CD8-positive, alpha-beta memory T cell (primary cell): ENCODE results near the gene DNAH3. TPM values are rescaled to one million over a fixed set of nuclear protein-coding genes. Genes with fewer than 3 reads are reported as not detected.
"Not testable (repeated sequence)": the region's sequence is repeated elsewhere in the genome, so short reads cannot be mapped to it uniquely, and the experiment has no call there.

Experiments used
- CTCF ChIA-PET: fragments of 350-600 bp; sonication (Branson Sonifier 250); formaldehyde crosslinking; loops from one replicate; lab custom pipeline; 2021; ENCODE audit warnings: antibody characterized with exemption; lab: Charles Lee
- POLR2A ChIA-PET: fragments of 350-600 bp; sonication (Branson Sonifier 250); formaldehyde crosslinking; loops from one replicate; lab custom pipeline; 2021; ENCODE audit warnings: antibody characterized with exemption; lab: Charles Lee
- DNase-seq, 5 donors: peaks; one replicate each; pipeline versions ENCODE4 v3.0.0 to v3.0.0-alpha.2; 2020 to 2022; ENCODE audit warnings: mixed read lengths in 1 of 5
- H3K27ac ChIP-seq: one replicate; pipeline ENCODE4 v1.7.0; 2013; ENCODE audit warnings: low read depth, mild to moderate bottlenecking, low read length, moderate library complexity
- H3K27me3 ChIP-seq: 2 replicates; pipeline ENCODE4 v1.7.0; 2013; ENCODE audit warnings: low read length, mild to moderate bottlenecking; ENCODE audit not compliant: insufficient read depth, poor library complexity, severe bottlenecking
- H3K36me3 ChIP-seq: 2 replicates; pipeline ENCODE4 v1.7.0; 2013; ENCODE audit warnings: mild to moderate bottlenecking, low read length, moderate library complexity; ENCODE audit not compliant: insufficient read depth
- H3K4me1 ChIP-seq: 2 replicates; pipeline ENCODE4 v1.7.0; 2013; ENCODE audit warnings: mild to moderate bottlenecking, low read length, moderate library complexity; ENCODE audit not compliant: insufficient read depth
- H3K4me3 ChIP-seq: 2 replicates; pipeline ENCODE4 v1.7.0; 2013; ENCODE audit warnings: mild to moderate bottlenecking, low read length
- H3K9me3 ChIP-seq: 2 replicates; pipeline ENCODE4 v1.7.0; 2013; ENCODE audit warnings: mild to moderate bottlenecking, low read length
- H3K27ac Mint-ChIP-seq, 8 donors: one replicate each; pipeline ENCODE4 v1.8.0; 2020 to 2021; ENCODE audit warnings: mixed read lengths in 8 of 8, mild to moderate bottlenecking in 6 of 8, inconsistent platforms in 3 of 8, moderate library complexity in 3 of 8
- H3K27me3 Mint-ChIP-seq, 2 donors: one replicate each; pipeline ENCODE4 v1.8.0; 2020 to 2021; ENCODE audit warnings: mixed read lengths in 2 of 2, mild to moderate bottlenecking in 1 of 2, moderate library complexity in 1 of 2
- H3K36me3 Mint-ChIP-seq, 3 donors: one replicate each; pipeline ENCODE4 v1.8.0; 2020 to 2021; ENCODE audit warnings: mixed read lengths in 3 of 3, inconsistent platforms in 1 of 3, mild to moderate bottlenecking in 1 of 3
- H3K4me1 Mint-ChIP-seq, 3 donors: one replicate each; pipeline ENCODE4 v1.8.0; 2020 to 2021; ENCODE audit warnings: mixed read lengths in 3 of 3, inconsistent platforms in 1 of 3, mild to moderate bottlenecking in 1 of 3
- H3K4me3 Mint-ChIP-seq, 7 donors: one replicate each; pipeline ENCODE4 v1.8.0; 2020 to 2021; ENCODE audit warnings: mixed read lengths in 7 of 7, mild to moderate bottlenecking in 6 of 7, moderate library complexity in 4 of 7, inconsistent platforms in 2 of 7
- H3K9me3 Mint-ChIP-seq, 5 donors: one replicate each; pipeline ENCODE4 v1.8.0; 2020 to 2022; ENCODE audit warnings: mixed read lengths in 5 of 5, mild to moderate bottlenecking in 3 of 5, moderate library complexity in 2 of 5, inconsistent platforms in 1 of 5
- polyA plus RNA-seq: library from polyadenylated mRNA; unstranded; fragments of 300-500 nt; fragmentation: Illumina TruSeq; gene quantifications from one replicate; pipeline ENCODE4 v1.2.3, GENCODE V29; 2021
- total RNA-seq, 2 experiments: library from RNA; stranded (reverse); gene quantifications; one replicate each; pipeline ENCODE4 v1.2.3, GENCODE V29; 2021

Gene DNAH3
- total and polyA plus RNA-seq, 3 experiments from 2014 or later = not detected

DNA sequence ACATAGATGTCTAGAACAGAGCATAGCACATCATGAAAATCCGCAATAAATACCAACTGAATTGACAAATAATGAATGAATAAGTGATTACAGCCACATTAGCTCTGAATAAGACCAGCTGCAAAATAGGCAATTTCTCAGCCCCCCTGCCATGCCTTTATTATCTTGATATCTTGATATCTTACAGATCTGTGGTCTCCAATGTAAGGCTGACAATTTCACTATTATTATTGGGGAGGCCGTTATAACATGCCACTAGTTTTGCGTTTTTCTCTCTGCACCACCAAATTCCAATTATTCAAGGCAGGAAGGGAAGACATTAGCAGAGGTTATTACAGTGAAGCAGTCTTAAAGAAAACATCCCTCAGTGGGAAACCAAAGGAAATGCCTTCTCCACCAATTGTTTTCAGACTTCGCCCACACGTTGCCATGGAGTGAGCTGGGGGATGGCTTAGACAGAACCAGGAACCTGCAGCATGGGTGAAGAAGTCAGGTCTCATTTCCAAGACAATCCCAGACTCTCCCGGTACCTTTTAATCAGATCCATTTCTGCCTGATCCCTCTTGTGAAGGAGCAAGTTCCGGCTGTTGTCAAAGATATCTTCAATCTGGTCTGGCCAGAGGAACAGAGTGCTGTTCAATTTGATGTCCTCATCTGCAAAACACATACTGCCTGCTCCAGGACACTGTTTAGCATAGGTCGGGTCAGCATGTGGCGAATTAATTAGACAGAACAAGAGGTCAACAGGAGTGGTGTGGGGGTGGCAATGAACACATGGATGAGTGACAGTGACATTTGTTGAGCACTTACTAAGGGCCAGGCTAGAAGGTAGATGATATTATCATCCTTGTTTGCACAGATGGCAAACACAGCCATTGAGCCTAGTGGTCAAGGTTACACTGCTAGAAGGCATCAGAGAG, 46.4 kb downstream of the DNAH3 start:
- no peak overlapping the region for H3K4me3 ChIP-seq
- no peak overlapping the region for H3K27ac ChIP-seq
- Mint-ChIP-seq H3K27me3 (peaks cover 0 to 36% of the 10 kb centered on the region in 2 donors), H3K27ac (no peak overlapping the region), H3K9me3 (no peaks in the 10 kb centered on the region), H3K4me3 (no peak overlapping the region), H3K4me1 (no peaks in the 10 kb centered on the region), H3K36me3 (no peaks in the 10 kb centered on the region)
- ChIA-PET CTCF (no interaction called here), POLR2A (no interaction called here)
- no peaks in the 10 kb centered on the region for H3K36me3 ChIP-seq
- H3K27me3 ChIP-seq = no peaks in the 10 kb centered on the region
- H3K4me1 ChIP-seq = no peaks in the 10 kb centered on the region
- no peaks in the 10 kb centered on the region for H3K9me3 ChIP-seq
- DNase-seq = no peak

DNA sequence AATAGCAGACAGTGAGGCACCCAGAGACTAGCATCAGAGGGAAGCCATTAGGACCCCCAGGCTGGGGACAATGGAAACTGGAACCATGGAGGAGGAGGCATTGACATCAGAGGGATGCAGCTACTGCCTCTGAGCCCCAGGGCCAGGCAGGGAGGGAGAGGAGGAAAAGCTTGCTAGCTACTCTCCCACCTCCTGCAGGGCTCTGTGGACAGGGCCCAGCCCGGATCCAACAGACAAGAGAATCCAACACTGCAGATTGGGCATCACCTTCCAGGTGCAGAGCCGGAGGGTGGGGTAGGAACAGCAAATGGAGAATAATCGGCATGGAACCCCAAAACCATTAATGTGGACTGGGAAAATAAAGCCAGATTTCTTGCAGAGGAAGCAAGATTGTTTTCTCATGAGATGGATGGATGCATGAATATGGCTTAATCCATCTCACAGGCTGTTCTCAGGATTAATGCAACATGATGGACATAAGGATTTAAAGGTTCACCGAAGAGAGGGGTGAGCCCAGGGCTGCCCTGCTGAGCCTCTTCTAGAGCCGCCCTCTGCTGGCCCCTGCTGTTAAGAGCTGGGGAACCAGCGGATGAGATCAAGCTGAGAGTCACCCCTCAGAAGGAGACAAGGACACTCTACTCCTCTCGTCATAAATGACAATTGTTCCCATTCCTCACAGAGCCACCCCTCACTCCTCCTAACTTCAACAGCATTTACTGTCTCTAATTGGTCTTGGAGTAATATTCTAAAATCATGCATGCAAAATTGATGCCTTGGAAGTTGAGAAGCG, 48.8 kb downstream of the DNAH3 start:
- Mint-ChIP-seq H3K27ac (no peak overlapping the region), H3K36me3 (no peaks in the 10 kb centered on the region), H3K4me1 (no peaks in the 10 kb centered on the region), H3K4me3 (no peak overlapping the region), H3K27me3 (peaks cover 3 to 47% of the 10 kb centered on the region in 2 donors), H3K9me3 (no peaks in the 10 kb centered on the region)
- no peak overlapping the region for H3K27ac ChIP-seq
- H3K27me3 ChIP-seq = no peaks in the 10 kb centered on the region
- DNase-seq = peak in 1 of 5 donors; percentile 1
- ChIA-PET CTCF (interaction anchor here (0.7 to 1.5 kb wide), 2 partner anchors 40 to 251 kb away, joined by 3 to 7 read pairs; no protein-coding TSS in a partner anchor), POLR2A (no interaction called here)
- H3K36me3 ChIP-seq = no peaks in the 10 kb centered on the region
- H3K9me3 ChIP-seq = no peaks in the 10 kb centered on the region
- H3K4me3 ChIP-seq = no peak overlapping the region
- no peaks in the 10 kb centered on the region for H3K4me1 ChIP-seq

DNA sequence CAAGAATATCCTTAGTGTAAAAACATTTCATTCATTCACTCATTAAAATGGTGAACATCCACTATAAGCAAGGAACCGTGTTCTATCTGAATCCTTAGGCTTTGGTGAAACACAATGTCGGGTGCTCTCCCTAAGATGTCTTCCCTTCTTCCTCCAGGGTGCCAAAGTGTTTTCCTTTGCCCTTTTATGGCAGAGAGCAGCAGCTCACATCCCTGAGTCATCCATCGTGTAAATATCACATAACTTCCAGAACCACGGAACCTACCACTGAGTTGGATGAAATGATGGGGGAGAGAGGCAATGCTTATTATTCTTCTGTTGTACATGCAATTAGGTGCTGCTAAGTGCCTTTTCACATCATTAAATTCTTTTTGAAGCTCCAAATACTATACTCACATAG, 50.2 kb downstream of the DNAH3 start:
- no peaks in the 10 kb centered on the region for H3K4me1 ChIP-seq
- DNase-seq = no peak
- H3K9me3 Mint-ChIP-seq = no peaks in the 10 kb centered on the region
- ChIA-PET POLR2A (no interaction called here), CTCF (interaction anchor here (1.3 to 1.5 kb wide), 2 partner anchors 39 to 250 kb away, joined by 3 to 8 read pairs; no protein-coding TSS in a partner anchor)
- H3K27me3 ChIP-seq = no peaks in the 10 kb centered on the region
- H3K4me3 ChIP-seq = no peak overlapping the region
- H3K27me3 Mint-ChIP-seq = peaks cover 4 to 50% of the 10 kb centered on the region in 2 donors
- H3K27ac ChIP-seq = no peak overlapping the region
- H3K4me3 Mint-ChIP-seq = no peak overlapping the region
- no peak overlapping the region for H3K27ac Mint-ChIP-seq
- H3K36me3 Mint-ChIP-seq = no peaks in the 10 kb centered on the region
- no peaks in the 10 kb centered on the region for H3K4me1 Mint-ChIP-seq
- H3K36me3 ChIP-seq = no peaks in the 10 kb centered on the region
- H3K9me3 ChIP-seq = no peaks in the 10 kb centered on the region

DNA sequence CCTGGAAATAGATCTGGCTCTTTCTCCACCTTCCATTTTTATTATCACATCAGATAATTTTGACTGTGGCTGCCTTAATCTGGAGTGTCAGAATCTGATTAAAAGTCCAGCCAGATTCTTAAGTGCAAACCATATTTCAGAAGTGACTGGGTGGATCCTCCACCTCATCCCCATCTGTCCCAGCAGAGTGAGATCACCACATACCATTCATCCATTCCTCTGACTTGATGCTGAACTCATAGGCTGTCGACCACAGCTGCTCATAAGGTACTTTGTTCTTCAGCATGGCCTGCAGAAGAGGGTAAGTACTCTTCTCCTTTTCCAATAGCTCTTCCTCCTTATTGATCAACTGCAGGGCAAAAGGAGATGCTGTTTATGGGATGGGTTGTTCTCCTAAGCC, 53.5 kb downstream of the DNAH3 start:
- Mint-ChIP-seq H3K27me3 (peaks cover 11 to 40% of the 10 kb centered on the region in 2 donors), H3K27ac (no peak overlapping the region)

DNA sequence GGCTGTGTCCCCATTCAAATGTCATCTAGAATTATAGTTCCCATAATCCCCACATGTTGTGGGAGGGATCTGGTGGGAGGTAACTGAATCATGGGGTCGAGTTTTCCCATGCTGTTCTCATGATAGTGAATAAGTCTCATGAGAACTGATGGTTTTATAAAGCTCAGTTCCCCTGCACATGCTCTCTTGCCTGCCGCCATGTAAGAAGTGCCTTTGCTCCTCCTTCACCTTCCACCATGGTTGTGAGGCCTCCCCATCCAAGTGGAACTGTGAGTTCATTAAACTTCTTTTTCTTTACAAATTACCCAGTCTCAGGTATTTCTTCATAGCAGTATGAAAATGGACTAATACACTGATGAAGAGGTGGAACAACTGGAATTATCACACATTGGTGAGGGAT, 55.9 kb downstream of the DNAH3 start:
- H3K36me3 ChIP-seq, H3K4me1 Mint-ChIP-seq, H3K4me3 ChIP-seq, H3K27ac Mint-ChIP-seq, DNase-seq, CTCF ChIA-PET, H3K4me1 ChIP-seq, H3K27ac ChIP-seq, H3K9me3 ChIP-seq, H3K36me3 Mint-ChIP-seq, H3K27me3 ChIP-seq, H3K4me3 Mint-ChIP-seq, POLR2A ChIA-PET, H3K9me3 Mint-ChIP-seq: not testable (repeated sequence)
- H3K27me3 Mint-ChIP-seq = peaks cover 14 to 40% of the 10 kb centered on the region in 2 donors

More for the DNA sequence above, 53.5 kb downstream of the DNAH3 start:
- Mint-ChIP-seq H3K4me3 (no peak overlapping the region), H3K4me1 (no peaks in the 10 kb centered on the region), H3K36me3 (no peaks in the 10 kb centered on the region), H3K9me3 (peaks cover 0 to 6% (median 2%) of the 10 kb centered on the region in 5 donors)
- Histone ChIP-seq H3K9me3 (no peaks in the 10 kb centered on the region), H3K4me3 (no peak overlapping the region), H3K27me3 (no peaks in the 10 kb centered on the region), H3K4me1 (no peaks in the 10 kb centered on the region), H3K27ac (no peak overlapping the region), H3K36me3 (no peaks in the 10 kb centered on the region)
- DNase-seq = no peak
- POLR2A ChIA-PET = no interaction called here
- CTCF ChIA-PET = no interaction called here

DNA sequence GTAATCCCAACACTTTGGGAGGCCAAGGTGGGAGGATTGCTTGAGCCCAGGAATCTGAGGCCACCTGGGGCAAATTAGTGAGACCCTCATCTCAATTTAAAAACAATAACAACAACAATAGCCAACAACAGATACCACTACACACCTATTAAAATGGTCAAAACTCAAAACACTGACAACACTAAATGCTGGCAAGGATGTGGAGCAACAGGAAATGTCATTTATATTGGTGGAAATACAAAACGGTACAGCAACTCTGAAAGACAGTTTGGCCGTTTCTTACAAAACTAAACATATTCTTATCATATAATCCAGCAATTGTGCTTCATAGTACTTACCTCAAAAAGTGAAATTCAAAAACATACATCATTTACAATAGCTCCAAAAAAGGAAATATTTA, 57.7 kb downstream of the DNAH3 start:
- no peaks in the 10 kb centered on the region for H3K4me1 Mint-ChIP-seq
- H3K27me3 Mint-ChIP-seq = peaks cover 11 to 46% of the 10 kb centered on the region in 2 donors
- H3K4me3 ChIP-seq = no peak overlapping the region
- DNase-seq = no peak
- no peak overlapping the region for H3K27ac ChIP-seq
- POLR2A ChIA-PET = no interaction called here
- H3K36me3 ChIP-seq = no peaks in the 10 kb centered on the region
- no peaks in the 10 kb centered on the region for H3K9me3 ChIP-seq
- H3K27me3 ChIP-seq = no peaks in the 10 kb centered on the region
- H3K36me3 Mint-ChIP-seq = peaks cover 0 to 5% (median 0%) of the 10 kb centered on the region in 3 donors
- H3K4me1 ChIP-seq = no peaks in the 10 kb centered on the region
- H3K27ac Mint-ChIP-seq = no peak overlapping the region
- H3K4me3 Mint-ChIP-seq = no peak overlapping the region
- CTCF ChIA-PET = no interaction called here
- peaks cover 0 to 12% (median 2%) of the 10 kb centered on the region in 5 donors for H3K9me3 Mint-ChIP-seq

DNA sequence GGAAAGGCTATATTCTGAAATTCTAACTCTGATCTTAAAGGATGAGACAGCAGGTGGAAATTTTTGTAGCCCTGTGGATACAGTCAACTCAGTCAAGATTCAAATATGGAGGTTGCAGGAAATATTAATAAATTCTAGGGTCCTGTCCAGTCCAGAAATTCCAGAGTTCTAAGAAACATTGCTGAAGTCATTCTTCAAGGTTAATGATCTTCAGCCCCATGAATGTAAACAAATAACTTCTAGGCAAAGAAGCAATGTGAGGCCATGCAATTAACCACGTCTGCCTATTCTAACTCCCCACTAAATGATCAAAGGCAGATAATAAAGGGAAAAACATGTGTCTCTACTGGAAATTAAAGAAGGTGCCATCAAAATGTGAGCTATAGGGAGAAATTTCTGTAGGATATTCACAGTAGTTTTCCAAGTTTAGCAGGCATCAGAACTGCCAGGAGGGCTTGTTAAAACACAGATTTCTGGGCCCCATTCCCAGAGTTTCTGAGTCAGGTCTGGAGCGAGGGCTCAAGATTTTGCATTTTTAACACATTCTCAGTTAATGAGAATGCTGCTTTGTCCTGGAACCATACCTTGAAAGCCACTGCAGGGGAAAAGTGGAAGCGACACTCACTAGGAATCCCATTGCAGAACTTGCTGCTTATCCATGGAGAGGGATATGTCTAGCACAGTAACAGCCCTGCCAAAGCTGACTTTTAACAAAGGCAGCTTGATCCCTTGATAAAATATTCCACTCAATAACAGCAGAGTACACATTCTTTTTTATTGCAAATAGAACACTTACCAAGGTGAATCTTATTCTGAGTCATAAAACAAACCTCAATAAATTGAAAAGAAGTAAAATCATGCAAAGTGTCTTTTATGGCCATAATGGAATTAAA, 61.8 kb downstream of the DNAH3 start:
- no peaks in the 10 kb centered on the region for H3K9me3 ChIP-seq
- Mint-ChIP-seq H3K36me3 (peaks cover 0 to 5% (median 0%) of the 10 kb centered on the region in 3 donors), H3K27me3 (peaks cover 15 to 45% of the 10 kb centered on the region in 2 donors), H3K27ac (no peak overlapping the region), H3K4me3 (no peak overlapping the region), H3K9me3 (peaks cover 0 to 9% (median 0%) of the 10 kb centered on the region in 5 donors), H3K4me1 (no peaks in the 10 kb centered on the region)
- H3K4me3 ChIP-seq = no peak overlapping the region
- H3K4me1 ChIP-seq = no peaks in the 10 kb centered on the region
- H3K36me3 ChIP-seq = no peaks in the 10 kb centered on the region
- ChIA-PET POLR2A (no interaction called here), CTCF (no interaction called here)
- no peaks in the 10 kb centered on the region for H3K27me3 ChIP-seq
- no peak for DNase-seq
- no peak overlapping the region for H3K27ac ChIP-seq
